ENCODE data around the gene DIAPH3. TPM values are rescaled to one million over a fixed set of nuclear protein-coding genes. Genes with fewer than 3 reads are reported as not detected.
A peak's percentile ranks its signal among the peaks of the same experiment; 100 is the strongest.

The DIAPH3 gene
- total and polyA plus RNA-seq, 4 donors, result 4.0 to 7.5 (median 5.6) TPM

DNA sequence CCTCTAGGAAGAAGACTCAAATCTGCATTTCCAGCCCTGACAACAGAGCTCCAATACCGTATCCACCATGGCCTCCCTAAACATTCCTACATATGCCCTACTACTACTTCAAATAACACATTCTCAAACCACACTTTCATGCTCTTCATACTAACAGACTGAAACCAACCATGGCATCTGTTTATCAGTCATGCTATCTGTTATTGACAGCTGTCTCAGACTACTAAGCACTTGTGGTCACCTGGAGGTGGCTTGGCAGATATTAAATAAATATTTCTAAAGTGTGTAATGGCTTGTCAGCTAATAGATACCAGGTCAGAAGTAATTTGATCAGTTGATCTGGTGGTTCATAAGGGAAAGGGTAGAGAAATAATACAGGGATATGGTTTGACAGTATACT lies 489.1 kb downstream of the DIAPH3 start:
- no peaks in the 10 kb centered on the region for H3K9me3 ChIP-seq (ENCODE audit: control insufficient read depth, insufficient read depth, low read length)
- no peak for DNase-seq (ENCODE audit: low read depth in 4 of 6, low spot score in 6 of 6)
- no peaks in the 10 kb centered on the region for H3K36me3 ChIP-seq (ENCODE audit: control insufficient read depth, insufficient read depth, low read length)
- H3K27ac ChIP-seq (ENCODE audit: low read depth, low read length), result no peak overlapping the region
- H3K4me3 ChIP-seq (ENCODE audit: low read depth, low read length), result no peak overlapping the region
- 100% methylated on average over 1 of the region's 1 CpG for WGBS (ENCODE audit: insufficient coverage)
- no peaks in the 10 kb centered on the region for H3K27me3 ChIP-seq (ENCODE audit: control insufficient read depth, insufficient read depth, low read length)
- H3K4me1 ChIP-seq (ENCODE audit: control insufficient read depth, insufficient read depth, low read length), result no peaks in the 10 kb centered on the region

- WGBS (ENCODE audit: insufficient coverage), result no CpG with 5 or more reads among the region's 1 CpG
- no peaks in the 10 kb centered on the region for H3K4me1 ChIP-seq (ENCODE audit: control insufficient read depth, insufficient read depth, low read length)
- H3K9me3 ChIP-seq (ENCODE audit: control insufficient read depth, insufficient read depth, low read length), result no peaks in the 10 kb centered on the region
- no peaks in the 10 kb centered on the region for H3K36me3 ChIP-seq (ENCODE audit: control insufficient read depth, insufficient read depth, low read length)
- no peak overlapping the region for H3K27ac ChIP-seq (ENCODE audit: low read depth, low read length)
- no peak for DNase-seq (ENCODE audit: low read depth in 4 of 6, low spot score in 6 of 6)
- H3K27me3 ChIP-seq (ENCODE audit: control insufficient read depth, insufficient read depth, low read length), result no peaks in the 10 kb centered on the region
- no peak overlapping the region for H3K4me3 ChIP-seq (ENCODE audit: low read depth, low read length)
These were observed 490.4 kb downstream of the DIAPH3 start for GRCh38 chr13:59673286-59673685.

DNA sequence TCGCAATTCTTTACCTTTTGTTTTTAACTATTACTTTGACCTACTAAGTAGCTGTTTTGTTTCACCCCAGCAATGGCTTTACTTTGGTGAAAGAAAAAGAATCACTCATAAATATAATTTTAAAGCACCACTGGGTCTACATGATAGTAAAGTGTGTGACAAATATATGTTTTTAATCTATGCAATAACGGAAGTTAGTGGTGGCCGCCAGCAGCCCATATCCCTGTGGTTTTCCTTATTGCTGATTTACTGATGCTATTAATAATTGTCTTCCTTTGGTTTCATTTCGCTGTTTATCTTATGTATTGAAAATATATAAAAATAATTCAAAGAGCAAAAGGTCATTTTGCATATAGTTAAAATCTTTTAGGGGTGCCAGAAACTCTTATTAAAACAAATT lies 491.3 kb downstream of the DIAPH3 start:
- no peaks in the 10 kb centered on the region for H3K9me3 ChIP-seq (ENCODE audit: control insufficient read depth, insufficient read depth, low read length)
- H3K4me1 ChIP-seq (ENCODE audit: control insufficient read depth, insufficient read depth, low read length), result no peaks in the 10 kb centered on the region
- H3K27ac ChIP-seq (ENCODE audit: low read depth, low read length), result no peak overlapping the region
- WGBS (ENCODE audit: insufficient coverage), result no CpG with 5 or more reads among the region's 4 CpGs
- no peaks in the 10 kb centered on the region for H3K36me3 ChIP-seq (ENCODE audit: control insufficient read depth, insufficient read depth, low read length)
- no peak for DNase-seq (ENCODE audit: low read depth in 4 of 6, low spot score in 6 of 6)
- H3K4me3 ChIP-seq (ENCODE audit: low read depth, low read length), result no peak overlapping the region
- H3K27me3 ChIP-seq (ENCODE audit: control insufficient read depth, insufficient read depth, low read length), result no peaks in the 10 kb centered on the region

DNA sequence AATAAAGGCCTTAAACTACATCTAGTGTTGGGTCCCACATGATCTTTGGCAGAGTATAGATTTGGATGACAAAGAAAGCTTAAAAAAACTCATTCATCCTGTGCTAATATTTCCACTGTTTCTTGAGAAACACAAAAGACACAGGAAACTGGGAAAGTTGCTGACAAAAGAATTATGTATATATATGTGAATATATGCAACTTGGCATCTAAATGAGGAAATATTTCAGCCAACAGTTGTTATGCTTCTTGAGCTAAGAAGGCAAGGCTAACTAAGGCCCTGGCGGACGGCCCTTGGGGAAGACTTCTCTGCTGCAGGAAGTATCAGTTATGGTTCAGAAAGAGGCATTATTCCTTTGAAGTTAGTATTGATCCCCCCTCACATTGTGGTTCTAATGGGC lies 491.8 kb downstream of the DIAPH3 start:
- Histone ChIP-seq H3K36me3 (ENCODE audit: control insufficient read depth, insufficient read depth, low read length) (no peaks in the 10 kb centered on the region), H3K9me3 (ENCODE audit: control insufficient read depth, insufficient read depth, low read length) (no peaks in the 10 kb centered on the region), H3K4me3 (ENCODE audit: low read depth, low read length) (no peak overlapping the region), H3K27ac (ENCODE audit: low read depth, low read length) (no peak overlapping the region), H3K27me3 (ENCODE audit: control insufficient read depth, insufficient read depth, low read length) (no peaks in the 10 kb centered on the region), H3K4me1 (ENCODE audit: control insufficient read depth, insufficient read depth, low read length) (no peaks in the 10 kb centered on the region)
- 100% methylated on average over 2 of the region's 2 CpGs for WGBS (ENCODE audit: insufficient coverage)
- DNase-seq (ENCODE audit: low read depth in 4 of 6, low spot score in 6 of 6), result peak in 1 of 6 donors; percentile 28

GRCh38 chr13:59666504-59666903 lies 497.2 kb downstream of the DIAPH3 start:
- WGBS (ENCODE audit: insufficient coverage), result no CpG with 5 or more reads among the region's 7 CpGs
- no peaks in the 10 kb centered on the region for H3K36me3 ChIP-seq (ENCODE audit: control insufficient read depth, insufficient read depth, low read length)
- H3K27me3 ChIP-seq (ENCODE audit: control insufficient read depth, insufficient read depth, low read length), result no peaks in the 10 kb centered on the region
- H3K27ac ChIP-seq (ENCODE audit: low read depth, low read length), result no peak overlapping the region
- H3K4me3 ChIP-seq (ENCODE audit: low read depth, low read length), result no peak overlapping the region
- peak in 2 of 6 donors; percentile 37 to 70 for DNase-seq (ENCODE audit: low read depth in 4 of 6, low spot score in 6 of 6)
- peaks cover 3% of the 10 kb centered on the region for H3K4me1 ChIP-seq (ENCODE audit: control insufficient read depth, insufficient read depth, low read length)
- no peaks in the 10 kb centered on the region for H3K9me3 ChIP-seq (ENCODE audit: control insufficient read depth, insufficient read depth, low read length)

DNA sequence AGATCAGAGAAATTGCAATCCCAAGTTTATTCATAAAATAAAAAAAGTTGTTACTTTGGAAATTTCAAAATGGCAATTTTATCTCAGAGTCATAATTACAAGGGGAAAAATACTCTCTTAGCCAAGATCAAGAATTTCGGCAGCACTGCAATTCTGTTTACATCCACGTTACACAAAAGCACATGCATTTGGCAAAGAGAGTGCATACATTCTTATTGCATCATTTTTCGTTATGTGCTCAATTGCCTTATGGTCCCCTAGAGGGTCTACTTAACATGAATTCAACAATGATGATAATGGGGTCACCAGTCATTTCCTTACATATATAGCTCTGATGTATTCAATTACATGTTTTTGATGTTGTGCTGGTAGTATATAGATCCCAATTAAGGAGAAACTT lies 498.0 kb downstream of the DIAPH3 start:
- Histone ChIP-seq H3K4me3 (ENCODE audit: low read depth, low read length) (no peak overlapping the region), H3K27ac (ENCODE audit: low read depth, low read length) (no peak overlapping the region), H3K36me3 (ENCODE audit: control insufficient read depth, insufficient read depth, low read length) (no peaks in the 10 kb centered on the region), H3K4me1 (ENCODE audit: control insufficient read depth, insufficient read depth, low read length) (peaks cover 3% of the 10 kb centered on the region), H3K27me3 (ENCODE audit: control insufficient read depth, insufficient read depth, low read length) (no peaks in the 10 kb centered on the region), H3K9me3 (ENCODE audit: control insufficient read depth, insufficient read depth, low read length) (no peaks in the 10 kb centered on the region)
- DNase-seq (ENCODE audit: low read depth in 4 of 6, low spot score in 6 of 6), result peak in 2 of 6 donors; percentile 41 to 50
- no CpG with 5 or more reads among the region's 3 CpGs for WGBS (ENCODE audit: insufficient coverage)

GRCh38 chr13:59665184-59665583 lies 498.5 kb downstream of the DIAPH3 start:
- H3K4me1 ChIP-seq (ENCODE audit: control insufficient read depth, insufficient read depth, low read length), result peaks cover 3% of the 10 kb centered on the region
- no peaks in the 10 kb centered on the region for H3K36me3 ChIP-seq (ENCODE audit: control insufficient read depth, insufficient read depth, low read length)
- peak in 1 of 6 donors; percentile 46 for DNase-seq (ENCODE audit: low read depth in 4 of 6, low spot score in 6 of 6)
- H3K4me3 ChIP-seq (ENCODE audit: low read depth, low read length), result no peak overlapping the region
- H3K27me3 ChIP-seq (ENCODE audit: control insufficient read depth, insufficient read depth, low read length), result no peaks in the 10 kb centered on the region
- H3K9me3 ChIP-seq (ENCODE audit: control insufficient read depth, insufficient read depth, low read length), result no peaks in the 10 kb centered on the region
- H3K27ac ChIP-seq (ENCODE audit: low read depth, low read length), result no peak overlapping the region
- no CpG with 5 or more reads among the region's 1 CpG for WGBS (ENCODE audit: insufficient coverage)

- Histone ChIP-seq H3K36me3 (ENCODE audit: control insufficient read depth, insufficient read depth, low read length) (no peaks in the 10 kb centered on the region), H3K4me1 (ENCODE audit: control insufficient read depth, insufficient read depth, low read length) (peaks cover 3% of the 10 kb centered on the region), H3K9me3 (ENCODE audit: control insufficient read depth, insufficient read depth, low read length) (no peaks in the 10 kb centered on the region), H3K27me3 (ENCODE audit: control insufficient read depth, insufficient read depth, low read length) (no peaks in the 10 kb centered on the region), H3K4me3 (ENCODE audit: low read depth, low read length) (no peak overlapping the region), H3K27ac (ENCODE audit: low read depth, low read length) (no peak overlapping the region)
- WGBS (ENCODE audit: insufficient coverage), result 50% methylated on average over 3 of the region's 8 CpGs
- DNase-seq (ENCODE audit: low read depth in 4 of 6, low spot score in 6 of 6), result no peak
These were observed 499.1 kb downstream of the DIAPH3 start for GRCh38 chr13:59664586-59664985.

DNA sequence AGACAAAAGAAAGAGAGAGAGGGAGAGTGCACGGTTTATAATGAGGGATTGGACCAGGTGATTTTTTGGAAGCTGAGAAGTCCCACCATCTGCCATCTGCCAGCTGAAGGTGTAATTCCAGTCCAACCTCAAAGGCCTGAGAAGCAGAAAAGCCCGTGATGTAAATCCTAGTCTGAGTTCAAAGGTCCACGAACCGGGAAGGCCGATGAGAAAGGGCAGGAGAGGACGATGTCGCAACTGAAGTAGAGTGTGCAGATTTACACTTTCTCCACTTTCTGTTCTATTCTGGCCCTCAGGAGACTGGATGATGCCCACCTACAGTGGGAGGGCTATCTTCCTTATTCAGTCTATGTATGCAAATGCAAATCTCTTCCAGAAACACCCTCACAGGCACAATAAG lies 500.0 kb downstream of the DIAPH3 start:
- 100% methylated on average over 2 of the region's 7 CpGs for WGBS (ENCODE audit: insufficient coverage)

DNA sequence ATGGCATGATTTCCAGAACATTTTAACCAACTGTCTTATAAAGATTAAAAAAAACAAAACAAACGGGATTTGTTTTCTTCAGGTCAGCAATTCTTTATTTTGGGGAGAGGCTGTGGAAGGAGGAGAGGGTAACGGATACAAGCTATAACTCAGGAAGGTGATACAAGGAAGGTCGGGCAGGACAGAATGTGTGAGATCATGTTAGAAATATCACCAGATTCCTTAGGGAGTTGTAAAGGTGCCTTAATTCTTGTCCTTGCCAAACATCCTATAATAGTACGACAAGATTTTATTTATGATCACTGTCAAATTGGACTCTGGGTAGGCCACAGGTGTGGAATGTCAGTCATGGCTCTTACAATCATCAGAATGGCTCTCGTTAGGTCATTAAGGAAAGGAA lies 503.1 kb downstream of the DIAPH3 start:
- Histone ChIP-seq H3K4me1 (ENCODE audit: control insufficient read depth, insufficient read depth, low read length) (peaks cover 3% of the 10 kb centered on the region), H3K9me3 (ENCODE audit: control insufficient read depth, insufficient read depth, low read length) (no peaks in the 10 kb centered on the region), H3K27me3 (ENCODE audit: control insufficient read depth, insufficient read depth, low read length) (no peaks in the 10 kb centered on the region), H3K36me3 (ENCODE audit: control insufficient read depth, insufficient read depth, low read length) (no peaks in the 10 kb centered on the region), H3K4me3 (ENCODE audit: low read depth, low read length) (no peak overlapping the region), H3K27ac (ENCODE audit: low read depth, low read length) (no peak overlapping the region)
- WGBS (ENCODE audit: insufficient coverage), result 93% methylated on average over 2 of the region's 5 CpGs
- no peak for DNase-seq (ENCODE audit: low read depth in 4 of 6, low spot score in 6 of 6)

More for the DNA sequence above, 500.0 kb downstream of the DIAPH3 start:
- Histone ChIP-seq H3K27me3 (ENCODE audit: control insufficient read depth, insufficient read depth, low read length) (no peaks in the 10 kb centered on the region), H3K4me1 (ENCODE audit: control insufficient read depth, insufficient read depth, low read length) (peaks cover 3% of the 10 kb centered on the region), H3K27ac (ENCODE audit: low read depth, low read length) (no peak overlapping the region), H3K9me3 (ENCODE audit: control insufficient read depth, insufficient read depth, low read length) (no peaks in the 10 kb centered on the region), H3K36me3 (ENCODE audit: control insufficient read depth, insufficient read depth, low read length) (no peaks in the 10 kb centered on the region), H3K4me3 (ENCODE audit: low read depth, low read length) (no peak overlapping the region)
- no peak for DNase-seq (ENCODE audit: low read depth in 4 of 6, low spot score in 6 of 6)
